K562 (cell line): ENCODE data around the gene MORF4L1. TPM values are rescaled to one million over a fixed set of nuclear protein-coding genes. Genes with fewer than 3 reads are reported as not detected.

Experiments used
- ATAC-seq: fragments of 200-7000 bp; cut with Tn5 transposase; 3 replicates; pipeline ENCODE4 v1.9.1; 2020; ENCODE audit warnings: moderate library complexity
- BruUV-seq: library from RNA; stranded (reverse); fragments of 400-500 nt; replicated peaks from 2 replicates; lab custom pipeline; 2021; lab: Mats Ljungman, UMichigan
- CTCF ChIA-PET: fragments of 300-600 bp; formaldehyde crosslinking; extraction: SDS; loops from one replicate; lab custom pipeline; 2021; ENCODE audit warnings: low intra/inter-chr PET ratio; lab: Yijun Ruan, JAX
- POLR2A ChIA-PET: fragments of 300-600, 350-650 bp; sonication (Branson Sonifier 250); formaldehyde crosslinking; extraction: SDS; loops from one replicate; lab custom pipeline; 2021; ENCODE audit warnings: antibody characterized with exemption, inconsistent platforms; lab: Yijun Ruan, JAX
- DNase-seq, 4 experiments: peaks; one replicate each; pipeline versions ENCODE4 v3.0.0 to v3.0.0-alpha.2; 2011 to 2018; ENCODE audit warnings: low spot score in 3 of 4, mixed read lengths in 3 of 4; ENCODE audit errors: extremely low read depth in 1 of 4
- FAIRE-seq: peaks from 2 replicates; lab custom pipeline; 2011; peaks lifted over from hg19 to GRCh38; lab: Jason Lieb, UNC
- H2AFZ ChIP-seq: 2 replicates; pipeline ENCODE4 v1.6.0; 2011; ENCODE audit warnings: low read depth, low read length, control low read depth, inconsistent platforms
- H3K27ac ChIP-seq: fragments of 200-600 bp; 3 replicates; pipeline ENCODE4 v1.8.0; 2011; ENCODE audit warnings: low read depth, mild to moderate bottlenecking, control low read depth, inconsistent platforms, low read length, moderate library complexity, mixed read lengths; ENCODE audit errors: extremely low read depth
- H3K27me3 ChIP-seq, 2 experiments: fragments of 300-600 bp in 1 of 2; 2 replicates in 1 of 2; 3 replicates in 1 of 2; pipeline versions ENCODE4 v1.6.0 to v1.8.0; 2011; ENCODE audit warnings: inconsistent platforms in 2 of 2, low read length in 2 of 2, mild to moderate bottlenecking in 1 of 2, mixed read lengths in 1 of 2, moderate library complexity in 1 of 2; ENCODE audit not compliant: control insufficient read depth in 2 of 2, insufficient read depth in 2 of 2
- H3K36me3 ChIP-seq: fragments of 300-600 bp; 3 replicates; pipeline ENCODE4 v1.8.0; 2011; ENCODE audit warnings: mild to moderate bottlenecking, low read length, inconsistent platforms; ENCODE audit not compliant: control insufficient read depth, insufficient read depth
- H3K4me1 ChIP-seq, 2 experiments: fragments of 200-600 bp in 1 of 2; replicated peaks in 1 of 2; 2 replicates in 1 of 2; 3 replicates in 1 of 2; pipeline versions ENCODE4 v1.5.1 to v1.8.0; 2011; ENCODE audit warnings: inconsistent platforms in 2 of 2, low read length in 2 of 2, mild to moderate bottlenecking in 1 of 2, mixed read lengths in 1 of 2, moderate library complexity in 1 of 2; ENCODE audit not compliant: control insufficient read depth in 2 of 2, insufficient read depth in 2 of 2
- H3K4me2 ChIP-seq: 2 replicates; pipeline ENCODE4 v1.6.1; 2011; ENCODE audit warnings: low read length, control low read depth, inconsistent platforms, mixed read lengths; ENCODE audit not compliant: insufficient read depth
- H3K4me3 ChIP-seq: fragments of 200-600 bp; sonication (generic), shearing (Covaris generic); 2 replicates; pipeline ENCODE4 v1.5.1; 2016; ENCODE audit warnings: control low read depth, inconsistent platforms
- H3K79me2 ChIP-seq: fragments of 200-600 bp; 3 replicates; pipeline ENCODE4 v1.8.0; 2011; ENCODE audit warnings: low read length, inconsistent platforms; ENCODE audit not compliant: control insufficient read depth, insufficient read depth
- H3K9ac ChIP-seq, 2 experiments: 2 replicates each; pipeline versions ENCODE4 v1.6.0 to v1.6.1; 2011; ENCODE audit warnings: low read depth in 2 of 2, low read length in 2 of 2, control low read depth in 1 of 2, inconsistent platforms in 1 of 2, mild to moderate bottlenecking in 1 of 2, mixed read lengths in 1 of 2; ENCODE audit not compliant: insufficient read depth in 1 of 2
- H3K9me1 ChIP-seq: one replicate; pipeline ENCODE4 v1.6.0; 2011; ENCODE audit warnings: inconsistent platforms, mild to moderate bottlenecking, low read length, moderate library complexity; ENCODE audit not compliant: control insufficient read depth, insufficient read depth
- H3K9me3 ChIP-seq: replicated peaks from 2 replicates; pipeline ENCODE4 v1.5.1; 2011; ENCODE audit warnings: low read depth, low read length, inconsistent platforms; ENCODE audit not compliant: control insufficient read depth, insufficient read depth
- H4K20me1 ChIP-seq: replicated peaks from 2 replicates; pipeline ENCODE4 v1.6.1; 2011; ENCODE audit warnings: low read length, inconsistent platforms, mixed read lengths; ENCODE audit not compliant: control insufficient read depth, insufficient read depth
- POLR2G ChIP-seq: fragments of 200-400 bp; formaldehyde crosslinking; IDR thresholded peaks from 2 replicates; pipeline ENCODE4 v1.6.1; 2017; ENCODE audit warnings: low read depth, mild to moderate bottlenecking, antibody characterized with exemption, low read length, moderate library complexity
- WGBS: fragments of 100-300 bp; shearing (Covaris generic); methylation state at CpG from one replicate; pipeline ENCODE4 v1.1.6; 2016; ENCODE audit warnings: low coverage, mixed read lengths; ENCODE audit not compliant: insufficient coverage; ENCODE audit errors: missing lambda C conversion rate; 5-methylcytosine and 5-hydroxymethylcytosine counted together
- in situ Hi-C: fragments of 300-500 bp; cut with MboI; formaldehyde crosslinking; loops from 4 replicates; pipeline ENCODE4 v1.15.0; 2018; ENCODE audit warnings: inconsistent platforms, mixed read lengths
- intact Hi-C: fragments of 100-400 bp; cut with micrococcal nuclease; formaldehyde crosslinking; loops from 2 replicates; pipeline ENCODE4 v1.14.2; 2022
- polyA plus RNA-seq, 8 experiments: library from polyadenylated mRNA; depleted of rRNA in 4 of 8; stranded (reverse) in 5 of 8; unstranded in 3 of 8; fragments of >200 nt; fragmentation: Nextera tagmentation in 2 of 8; fragmentation: Illumina TruSeq in 1 of 8; extraction: Ambion mirVana in 2 of 8; extraction: Trizol in 1 of 8; gene quantifications; 2 replicates each; pipeline versions ENCODE4 v1.2.1 to v1.2.3, GENCODE V29; 2011 to 2014; ENCODE audit warnings: inconsistent platforms in 1 of 8, missing spikeins in 1 of 8
- total RNA-seq, 7 experiments: library from RNA; depleted of rRNA in 6 of 7; stranded (reverse); fragments of >200 nt in 6 of 7; fragmentation: Illumina TruSeq in 2 of 7; extraction: Trizol in 2 of 7; gene quantifications; 2 replicates each; pipeline versions ENCODE4 v1.2.1 to v1.2.3, GENCODE V29; 2011 to 2021; ENCODE audit warnings: low replicate concordance in 1 of 7
- TF ChIP-seq, protein P1 (sequence below): fragments of 450-650 bp; formaldehyde crosslinking; IDR thresholded peaks from 2 replicates; pipeline ENCODE4 v1.4.0; 2020; ENCODE audit warnings: mild to moderate bottlenecking, moderate library complexity
- TF ChIP-seq, protein P2 (sequence below): fragments of 250-450 bp; sonication (Bioruptor Pico); IDR thresholded peaks from 2 replicates; pipeline ENCODE4 v1.4.0; 2020; ENCODE audit warnings: mild to moderate bottlenecking

Gene MORF4L1
- total and polyA plus RNA-seq, 9 of the 15 experiments (the other 6 are each of a cell fraction or from before 2014, with no cell fraction given) = 127 to 615 (median 281) TPM

DNA sequence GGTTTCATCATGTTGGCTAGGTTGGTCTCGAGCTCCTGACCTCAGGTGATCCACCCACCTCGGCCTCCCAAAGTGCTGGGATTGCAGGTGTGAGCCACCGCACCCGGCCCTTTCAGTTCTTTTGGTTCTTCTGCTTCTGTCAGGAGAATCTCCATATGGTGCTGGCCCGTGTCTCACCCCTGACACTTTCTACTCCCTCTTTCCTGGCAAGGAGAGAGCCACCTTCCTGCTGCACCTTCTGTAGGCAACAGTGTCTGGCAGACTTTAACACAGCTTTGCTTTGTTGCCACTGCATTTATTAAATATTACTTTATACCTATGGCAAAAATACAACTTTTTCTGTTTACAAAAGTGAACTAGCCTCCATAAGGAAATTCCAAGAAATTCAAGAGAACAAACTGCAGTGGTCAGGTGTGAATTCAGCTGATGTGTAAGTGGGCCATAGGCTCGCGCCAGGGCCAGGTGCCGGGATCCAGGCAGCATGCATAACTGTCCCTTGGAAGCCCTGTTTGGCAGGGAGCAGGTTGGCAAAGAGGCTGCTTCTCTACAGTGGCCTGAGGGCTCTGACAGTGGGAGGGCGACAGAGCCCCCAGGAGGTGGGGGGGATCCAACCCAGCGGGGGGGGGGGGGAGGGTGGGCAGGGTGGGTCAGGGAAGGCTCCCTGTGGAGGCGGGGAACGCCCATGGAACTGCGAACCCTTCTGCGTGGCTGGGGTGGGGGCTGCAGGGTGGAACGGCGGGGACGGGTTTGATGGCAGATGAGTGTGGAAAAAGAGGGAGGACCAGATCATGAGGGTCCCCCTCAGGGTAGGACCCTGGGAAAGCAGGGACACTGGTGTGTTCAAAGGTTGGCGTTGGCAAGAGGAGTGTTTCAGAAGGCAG, 51.0 kb downstream of the MORF4L1 start:
- Histone ChIP-seq H3K36me3 (peaks cover 83% of the 10 kb centered on the region; the same call in 2 of the 3 replicates), H4K20me1 (no peaks in the 10 kb centered on the region), H3K27ac (no peak overlapping the region), H3K79me2 (no peaks in the 10 kb centered on the region), H3K9me3 (no peaks in the 10 kb centered on the region), H3K9me1 (no peaks in the 10 kb centered on the region), H3K4me3 (no peak overlapping the region), H3K27me3 (no peaks in the 10 kb centered on the region), H2AFZ (no peak overlapping the region), H3K4me1 (peaks cover 0 to 3% of the 10 kb centered on the region in 2 experiments; a peak in 2 of 5 replicates), H3K4me2 (no peak overlapping the region), H3K9ac (no peak overlapping the region)
- no TSS peak for BruUV-seq
- 90% methylated on average over 9 of the region's 18 CpGs for WGBS
- TF ChIP-seq, protein P1, sequence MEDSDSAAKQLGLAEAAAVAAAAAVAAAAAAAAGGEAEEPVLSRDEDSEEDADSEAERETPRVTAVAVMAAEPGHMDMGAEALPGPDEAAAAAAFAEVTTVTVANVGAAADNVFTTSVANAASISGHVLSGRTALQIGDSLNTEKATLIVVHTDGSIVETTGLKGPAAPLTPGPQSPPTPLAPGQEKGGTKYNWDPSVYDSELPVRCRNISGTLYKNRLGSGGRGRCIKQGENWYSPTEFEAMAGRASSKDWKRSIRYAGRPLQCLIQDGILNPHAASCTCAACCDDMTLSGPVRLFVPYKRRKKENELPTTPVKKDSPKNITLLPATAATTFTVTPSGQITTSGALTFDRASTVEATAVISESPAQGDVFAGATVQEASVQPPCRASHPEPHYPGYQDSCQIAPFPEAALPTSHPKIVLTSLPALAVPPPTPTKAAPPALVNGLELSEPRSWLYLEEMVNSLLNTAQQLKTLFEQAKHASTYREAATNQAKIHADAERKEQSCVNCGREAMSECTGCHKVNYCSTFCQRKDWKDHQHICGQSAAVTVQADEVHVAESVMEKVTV = no peak
- TF ChIP-seq POLR2G = peak; percentile 43; the same call in 1 of the 2 replicates
- TF ChIP-seq, protein P2, sequence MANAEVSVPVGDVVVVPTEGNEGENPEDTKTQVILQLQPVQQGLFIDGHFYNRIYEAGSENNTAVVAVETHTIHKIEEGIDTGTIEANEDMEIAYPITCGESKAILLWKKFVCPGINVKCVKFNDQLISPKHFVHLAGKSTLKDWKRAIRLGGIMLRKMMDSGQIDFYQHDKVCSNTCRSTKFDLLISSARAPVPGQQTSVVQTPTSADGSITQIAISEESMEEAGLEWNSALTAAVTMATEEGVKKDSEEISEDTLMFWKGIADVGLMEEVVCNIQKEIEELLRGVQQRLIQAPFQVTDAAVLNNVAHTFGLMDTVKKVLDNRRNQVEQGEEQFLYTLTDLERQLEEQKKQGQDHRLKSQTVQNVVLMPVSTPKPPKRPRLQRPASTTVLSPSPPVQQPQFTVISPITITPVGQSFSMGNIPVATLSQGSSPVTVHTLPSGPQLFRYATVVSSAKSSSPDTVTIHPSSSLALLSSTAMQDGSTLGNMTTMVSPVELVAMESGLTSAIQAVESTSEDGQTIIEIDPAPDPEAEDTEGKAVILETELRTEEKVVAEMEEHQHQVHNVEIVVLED (CRISPR knock-in tag) = no peak
- no peak for FAIRE-seq
- no peak for ATAC-seq
- DNase-seq = no peak
- intact Hi-C loops (no loop called here), in situ Hi-C loops (no loop called here)
- POLR2A ChIA-PET = interaction anchor here (0.6 to 3.3 kb wide), 3 partner anchors 9 to 324 kb away, joined by 3 to 15 read pairs (median 4); no protein-coding TSS in a partner anchor
- CTCF ChIA-PET = no interaction called here
